Keratinocyte (primary cell): ENCODE results near the gene RRP36. TPM values are rescaled to one million over a fixed set of nuclear protein-coding genes. Genes with fewer than 3 reads are reported as not detected.

Experiments
- DNase-seq: peaks from one replicate; pipeline ENCODE4 v3.0.0-alpha.2; 2011; ENCODE audit warnings: low read depth, missing footprints, low spot score
- FAIRE-seq: peaks from 2 replicates; lab custom pipeline; 2011; peaks lifted over from hg19 to GRCh38; lab: Jason Lieb, UNC
- H2AFZ ChIP-seq: 2 replicates; pipeline ENCODE4 v1.6.0; 2012; ENCODE audit warnings: low read length, control low read depth, inconsistent platforms; ENCODE audit not compliant: control insufficient read depth
- H3K27ac ChIP-seq: 2 replicates; pipeline ENCODE4 v1.5.1; 2011; ENCODE audit warnings: low read length; ENCODE audit not compliant: control insufficient read depth, insufficient read depth
- H3K27me3 ChIP-seq: 3 replicates; pipeline ENCODE4 v1.6.0; 2011; ENCODE audit warnings: low read length; ENCODE audit not compliant: control insufficient read depth, insufficient read depth; ENCODE audit errors: extremely low read depth
- H3K36me3 ChIP-seq, 2 experiments: 2 replicates in 1 of 2; 3 replicates in 1 of 2; pipeline ENCODE4 v1.5.1; 2011; ENCODE audit warnings: low read length in 2 of 2, mild to moderate bottlenecking in 1 of 2; ENCODE audit not compliant: control insufficient read depth in 2 of 2, insufficient read depth in 2 of 2; ENCODE audit errors: extremely low read depth in 1 of 2
- H3K4me1 ChIP-seq: 3 replicates; pipeline ENCODE4 v1.5.1; 2011; ENCODE audit warnings: low read length; ENCODE audit not compliant: control insufficient read depth, insufficient read depth; ENCODE audit errors: extremely low read depth
- H3K4me2 ChIP-seq: 3 replicates; pipeline ENCODE4 v1.6.0; 2011; ENCODE audit warnings: low read depth, low read length; ENCODE audit not compliant: control insufficient read depth, insufficient read depth; ENCODE audit errors: extremely low read depth
- H3K4me3 ChIP-seq, 3 experiments: fragments of 200-600 bp in 1 of 3; sonication (generic) in 1 of 3; 2 replicates in 2 of 3; 3 replicates in 1 of 3; pipeline ENCODE4 v1.5.1; 2011 to 2016; ENCODE audit warnings: low read length in 3 of 3, mild to moderate bottlenecking in 3 of 3, control low read depth in 2 of 3, inconsistent platforms in 1 of 3, low read depth in 1 of 3, mixed read lengths in 1 of 3, mixed run types in 1 of 3, moderate library complexity in 1 of 3; ENCODE audit not compliant: control insufficient read depth in 2 of 3, insufficient read depth in 2 of 3; ENCODE audit errors: extremely low read depth in 1 of 3
- H3K79me2 ChIP-seq: 2 replicates; pipeline ENCODE4 v1.6.0; 2012; ENCODE audit warnings: low read length; ENCODE audit not compliant: control insufficient read depth, insufficient read depth
- H3K9ac ChIP-seq: 3 replicates; pipeline ENCODE4 v1.6.0; 2011; ENCODE audit warnings: low read length; ENCODE audit not compliant: control insufficient read depth, insufficient read depth; ENCODE audit errors: extremely low read depth
- H3K9me1 ChIP-seq: 3 replicates; pipeline ENCODE4 v1.6.0; 2011; ENCODE audit warnings: low read length; ENCODE audit not compliant: control insufficient read depth, insufficient read depth; ENCODE audit errors: extremely low read depth
- H3K9me3 ChIP-seq: 2 replicates; pipeline ENCODE4 v1.5.1; 2012; ENCODE audit warnings: low read depth, low read length; ENCODE audit not compliant: control insufficient read depth
- H4K20me1 ChIP-seq: 3 replicates; pipeline ENCODE4 v1.6.0; 2011; ENCODE audit warnings: low read length; ENCODE audit not compliant: control insufficient read depth, insufficient read depth; ENCODE audit errors: extremely low read depth
- EZH2 ChIP-seq: IDR thresholded peaks from one replicate; pipeline ENCODE4 v1.6.1; 2012; ENCODE audit warnings: inconsistent platforms, mild to moderate bottlenecking, low read length, moderate library complexity
- dilution Hi-C: fragments of 300-500 bp; cut with MboI; formaldehyde crosslinking; loops from one replicate; pipeline ENCODE4 v1.7.0; 2020; ENCODE audit warnings: low sequenced_read_pairs; ENCODE audit not compliant: extremely low pct_ligation_motif_present
- polyA plus RNA-seq, 5 experiments: library from polyadenylated mRNA; depleted of rRNA in 3 of 5; stranded (reverse) in 3 of 5; stranded (forward) in 1 of 5; unstranded in 1 of 5; fragments of >200 nt; gene quantifications; 1 replicate in 1 of 5; 2 replicates in 3 of 5; 3 replicates in 1 of 5; pipeline versions ENCODE4 v1.2.1 to v1.2.3, GENCODE V29; 2011 to 2012; ENCODE audit warnings: missing spikeins in 2 of 5, low read depth in 1 of 5, low replicate concordance in 1 of 5
- TF ChIP-seq, protein P1 (sequence below), 3 experiments: IDR thresholded peaks in 1 of 3; conservative IDR thresholded peaks in 1 of 3; optimal IDR thresholded peaks in 1 of 3; 2 replicates in 2 of 3; 3 replicates in 1 of 3; pipeline versions ENCODE3 to v1.5.1; 2011; ENCODE audit warnings: low read length in 3 of 3, mild to moderate bottlenecking in 3 of 3, moderate library complexity in 2 of 3, control low read depth in 1 of 3, inconsistent platforms in 1 of 3; ENCODE audit not compliant: insufficient read depth in 2 of 3; ENCODE audit errors: extremely low read depth in 1 of 3

RRP36 gene
- polyA plus RNA-seq, 1 donor (not counting 4 experiments of a cell fraction or from before 2014, with no cell fraction given), result 67.5 TPM

DNA sequence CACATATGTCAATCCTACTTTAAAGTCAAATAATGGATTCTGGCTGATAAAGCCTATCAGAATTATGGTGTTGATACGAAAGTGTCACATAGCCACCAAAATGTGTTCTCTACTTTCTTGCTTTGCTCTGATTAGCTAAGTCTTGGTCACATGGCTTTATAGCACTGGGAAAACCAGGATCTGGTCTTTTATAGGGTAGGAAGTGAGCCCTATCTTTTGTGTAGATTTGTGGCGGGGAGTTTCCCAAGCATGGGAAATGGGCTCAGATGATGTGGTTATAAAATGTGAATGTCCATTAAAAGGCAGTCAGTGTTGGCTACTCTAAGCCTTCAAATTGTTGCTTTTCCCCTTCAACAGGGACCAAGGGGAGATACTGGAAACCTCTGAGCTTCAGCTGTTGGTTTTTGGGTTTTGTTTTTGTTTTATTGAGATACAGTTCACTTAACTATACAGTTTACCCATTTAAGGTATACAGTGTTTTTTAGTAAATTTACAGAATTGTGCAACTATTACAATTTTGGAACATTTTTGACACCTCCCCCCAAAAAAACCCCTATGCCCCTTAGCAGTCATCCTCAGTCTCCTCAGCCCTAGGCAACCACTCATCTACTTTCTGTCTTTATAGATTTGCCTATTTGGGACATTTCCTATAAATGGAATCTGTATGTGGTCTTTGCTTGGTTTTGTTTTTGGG lies 12.2 kb downstream of the RRP36 start:
- Histone ChIP-seq H3K9ac (no peak overlapping the region), H3K4me3 (no peak overlapping the region), H3K9me3 (no peaks in the 10 kb centered on the region), H2AFZ (no peak overlapping the region), H3K36me3 (peaks cover 26 to 30% of the 10 kb centered on the region in 2 experiments), H3K79me2 (no peaks in the 10 kb centered on the region), H3K4me2 (no peak overlapping the region), H3K27me3 (no peaks in the 10 kb centered on the region), H3K4me1 (no peaks in the 10 kb centered on the region), H4K20me1 (peaks cover 2% of the 10 kb centered on the region), H3K9me1 (no peaks in the 10 kb centered on the region), H3K27ac (no peak overlapping the region)
- DNase-seq (no peak), FAIRE-seq (no peak)
- dilution Hi-C loops, result no loop called here
- TF ChIP-seq, protein P1, sequence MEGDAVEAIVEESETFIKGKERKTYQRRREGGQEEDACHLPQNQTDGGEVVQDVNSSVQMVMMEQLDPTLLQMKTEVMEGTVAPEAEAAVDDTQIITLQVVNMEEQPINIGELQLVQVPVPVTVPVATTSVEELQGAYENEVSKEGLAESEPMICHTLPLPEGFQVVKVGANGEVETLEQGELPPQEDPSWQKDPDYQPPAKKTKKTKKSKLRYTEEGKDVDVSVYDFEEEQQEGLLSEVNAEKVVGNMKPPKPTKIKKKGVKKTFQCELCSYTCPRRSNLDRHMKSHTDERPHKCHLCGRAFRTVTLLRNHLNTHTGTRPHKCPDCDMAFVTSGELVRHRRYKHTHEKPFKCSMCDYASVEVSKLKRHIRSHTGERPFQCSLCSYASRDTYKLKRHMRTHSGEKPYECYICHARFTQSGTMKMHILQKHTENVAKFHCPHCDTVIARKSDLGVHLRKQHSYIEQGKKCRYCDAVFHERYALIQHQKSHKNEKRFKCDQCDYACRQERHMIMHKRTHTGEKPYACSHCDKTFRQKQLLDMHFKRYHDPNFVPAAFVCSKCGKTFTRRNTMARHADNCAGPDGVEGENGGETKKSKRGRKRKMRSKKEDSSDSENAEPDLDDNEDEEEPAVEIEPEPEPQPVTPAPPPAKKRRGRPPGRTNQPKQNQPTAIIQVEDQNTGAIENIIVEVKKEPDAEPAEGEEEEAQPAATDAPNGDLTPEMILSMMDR (optimal IDR thresholded peaks at IDR 0.05 in 1 of 3, IDR thresholded peaks at IDR 0.05 in 1 of 3, conservative IDR thresholded peaks at IDR 0.05 in 1 of 3; ENCODE audit: extremely low read depth in 1 of 3, insufficient read depth in 2 of 3, low read length in 3 of 3), result no peak
- TF ChIP-seq EZH2, result no peak

DNA sequence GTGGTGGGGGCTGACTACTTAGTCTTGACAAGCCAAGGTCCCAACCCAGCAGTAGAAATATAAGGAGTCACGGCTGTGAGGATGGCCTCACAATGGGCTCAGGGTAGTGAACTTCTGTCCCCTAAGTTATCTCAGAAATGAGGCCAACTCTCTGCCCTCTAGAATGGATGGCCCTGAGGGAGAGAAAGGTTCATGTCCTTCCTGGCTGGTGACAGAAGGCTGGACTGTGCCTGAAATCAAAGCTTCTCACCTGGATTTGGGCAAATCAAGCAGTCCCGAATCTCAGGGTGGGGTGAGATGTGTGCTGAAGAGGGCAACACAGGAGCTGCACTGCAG lies 12.7 kb downstream of the RRP36 start:
- no peak for FAIRE-seq
- no peaks in the 10 kb centered on the region for H3K9me3 ChIP-seq
- no peak overlapping the region for H3K27ac ChIP-seq
- peaks cover 2% of the 10 kb centered on the region for H4K20me1 ChIP-seq
- no peak overlapping the region for H3K4me2 ChIP-seq
- no peak for TF ChIP-seq EZH2
- TF ChIP-seq, protein P1 (optimal IDR thresholded peaks at IDR 0.05 in 1 of 3, IDR thresholded peaks at IDR 0.05 in 1 of 3, conservative IDR thresholded peaks at IDR 0.05 in 1 of 3; ENCODE audit: extremely low read depth in 1 of 3, insufficient read depth in 2 of 3, low read length in 3 of 3), result no peak
- no peak for DNase-seq
- no peaks in the 10 kb centered on the region for H3K27me3 ChIP-seq
- no peaks in the 10 kb centered on the region for H3K4me1 ChIP-seq
- no peaks in the 10 kb centered on the region for H3K9me1 ChIP-seq
- dilution Hi-C loops, result no loop called here
- no peak overlapping the region for H3K9ac ChIP-seq
- no peak overlapping the region for H3K4me3 ChIP-seq
- no peak overlapping the region for H2AFZ ChIP-seq
- H3K36me3 ChIP-seq, result peaks cover 27 to 32% of the 10 kb centered on the region in 2 experiments
- no peaks in the 10 kb centered on the region for H3K79me2 ChIP-seq
